ENCODE data around the gene LARP4B. TPM values are rescaled to one million over a fixed set of nuclear protein-coding genes. Genes with fewer than 3 reads are reported as not detected.

Gene LARP4B
- total RNA-seq, 2 experiments from 2014 or later: 64.8 to 143 TPM

DNA sequence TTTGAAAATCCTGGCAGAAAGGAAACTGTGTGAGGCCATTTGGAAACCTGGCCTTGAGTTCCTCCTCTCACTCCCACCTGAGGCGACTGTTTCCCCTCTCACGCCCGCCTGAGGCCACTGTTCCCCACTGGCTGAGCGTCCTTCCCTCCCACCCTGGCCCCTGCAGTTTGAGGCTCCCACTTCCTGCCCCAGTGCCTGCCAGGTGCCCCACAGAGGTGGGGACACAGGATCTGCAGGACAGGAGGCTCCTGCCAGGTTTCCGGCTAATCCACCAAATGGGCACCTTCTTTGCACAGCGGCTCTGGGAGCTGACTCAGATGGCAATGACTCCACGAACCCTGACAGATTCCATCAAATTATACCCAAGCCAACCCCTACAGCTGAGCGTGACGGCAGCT lies 24.3 kb upstream of the LARP4B start:
- intact Hi-C loops (cut with micrococcal nuclease; ENCODE audit: unreplicated experiment): no loop called here
- no peaks in the 10 kb centered on the region for H3K9me3 ChIP-seq (ENCODE audit: low read length)
- ChIA-PET POLR2A (interaction anchor here (1.2 kb wide), 1 partner anchor 12 kb away, joined by 3 read pairs; no protein-coding TSS in a partner anchor), CTCF (ENCODE audit: unreplicated experiment) (no interaction called here)
- no peak overlapping the region for H3K4me3 ChIP-seq (ENCODE audit: low read depth, low read length, poor library complexity, severe bottlenecking)
- no peaks in the 10 kb centered on the region for H3K36me3 ChIP-seq (ENCODE audit: insufficient read depth, low read length)
- DNase-seq (ENCODE audit: low spot score): no peak
- BruUV-seq (replicated peaks): no TSS peak
- H2AFZ ChIP-seq (ENCODE audit: low read length): no peak overlapping the region
- H3K4me2 ChIP-seq (ENCODE audit: low read length): no peak overlapping the region
- no peaks in the 10 kb centered on the region for H3K79me2 ChIP-seq (ENCODE audit: insufficient read depth, low read depth, low read length)
- TF ChIP-seq, protein P1, sequence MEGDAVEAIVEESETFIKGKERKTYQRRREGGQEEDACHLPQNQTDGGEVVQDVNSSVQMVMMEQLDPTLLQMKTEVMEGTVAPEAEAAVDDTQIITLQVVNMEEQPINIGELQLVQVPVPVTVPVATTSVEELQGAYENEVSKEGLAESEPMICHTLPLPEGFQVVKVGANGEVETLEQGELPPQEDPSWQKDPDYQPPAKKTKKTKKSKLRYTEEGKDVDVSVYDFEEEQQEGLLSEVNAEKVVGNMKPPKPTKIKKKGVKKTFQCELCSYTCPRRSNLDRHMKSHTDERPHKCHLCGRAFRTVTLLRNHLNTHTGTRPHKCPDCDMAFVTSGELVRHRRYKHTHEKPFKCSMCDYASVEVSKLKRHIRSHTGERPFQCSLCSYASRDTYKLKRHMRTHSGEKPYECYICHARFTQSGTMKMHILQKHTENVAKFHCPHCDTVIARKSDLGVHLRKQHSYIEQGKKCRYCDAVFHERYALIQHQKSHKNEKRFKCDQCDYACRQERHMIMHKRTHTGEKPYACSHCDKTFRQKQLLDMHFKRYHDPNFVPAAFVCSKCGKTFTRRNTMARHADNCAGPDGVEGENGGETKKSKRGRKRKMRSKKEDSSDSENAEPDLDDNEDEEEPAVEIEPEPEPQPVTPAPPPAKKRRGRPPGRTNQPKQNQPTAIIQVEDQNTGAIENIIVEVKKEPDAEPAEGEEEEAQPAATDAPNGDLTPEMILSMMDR (conservative IDR thresholded peaks at IDR 0.05; ENCODE audit: low read length): no peak
- no peak for TF ChIP-seq EZH2phosphoT487 (IDR thresholded peaks at IDR 0.05; ENCODE audit: borderline replicate concordance, low read depth, low read length)
- H3K9me2 ChIP-seq (ENCODE audit: insufficient read depth, low read length): no peaks in the 10 kb centered on the region
- no peaks in the 10 kb centered on the region for H4K20me1 ChIP-seq (ENCODE audit: insufficient read depth, low read length)
- H3K4me1 ChIP-seq (ENCODE audit: insufficient read depth, low read length, poor library complexity, severe bottlenecking): no peaks in the 10 kb centered on the region
- H3K27ac ChIP-seq (ENCODE audit: low read depth, low read length, poor library complexity, severe bottlenecking): no peak overlapping the region

DNA sequence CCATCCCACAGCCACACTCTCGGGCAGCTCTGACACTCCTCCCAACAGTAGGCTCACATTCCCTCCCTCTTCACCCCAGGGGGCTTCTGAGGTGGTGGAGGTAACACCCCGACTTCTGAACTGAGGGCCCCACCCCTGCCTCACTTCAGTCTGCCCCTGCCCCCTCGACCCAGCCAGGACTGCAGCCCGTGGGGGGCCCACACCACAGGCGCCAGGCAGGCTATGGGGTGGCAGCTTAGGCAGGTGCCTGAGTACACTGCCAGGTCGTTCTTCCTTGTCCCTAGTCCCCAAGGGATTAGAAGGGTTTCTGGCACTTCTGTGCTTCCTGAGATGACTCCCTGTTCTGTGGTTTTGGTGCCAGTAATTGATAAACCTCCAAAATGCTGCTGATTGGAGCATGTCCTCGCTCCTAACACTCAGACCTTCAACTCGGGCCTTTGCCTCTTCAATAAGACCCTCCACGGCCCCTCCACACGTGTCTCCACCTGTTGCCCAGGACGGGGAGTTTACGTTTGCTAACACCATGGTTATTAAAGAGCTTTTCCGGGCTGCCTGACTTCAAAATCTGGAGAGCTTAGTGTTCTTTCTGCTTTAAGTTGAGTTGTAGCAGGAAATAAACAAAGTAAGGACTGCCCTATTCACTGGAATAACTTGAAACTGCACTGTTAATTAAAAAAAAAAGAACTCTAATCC lies 23.8 kb upstream of the LARP4B start:
- no TSS peak for BruUV-seq (replicated peaks)
- intact Hi-C loops (cut with micrococcal nuclease; ENCODE audit: unreplicated experiment): no loop called here
- DNase-seq (ENCODE audit: low spot score): no peak

More for the DNA sequence above, 23.8 kb upstream of the LARP4B start:
- Histone ChIP-seq H2AFZ (ENCODE audit: low read length) (no peak overlapping the region), H3K27ac (ENCODE audit: low read depth, low read length, poor library complexity, severe bottlenecking) (no peak overlapping the region), H3K36me3 (ENCODE audit: insufficient read depth, low read length) (no peaks in the 10 kb centered on the region), H3K4me2 (ENCODE audit: low read length) (no peak overlapping the region), H3K9me3 (ENCODE audit: low read length) (no peaks in the 10 kb centered on the region), H4K20me1 (ENCODE audit: insufficient read depth, low read length) (no peaks in the 10 kb centered on the region), H3K4me1 (ENCODE audit: insufficient read depth, low read length, poor library complexity, severe bottlenecking) (no peaks in the 10 kb centered on the region), H3K9me2 (ENCODE audit: insufficient read depth, low read length) (no peaks in the 10 kb centered on the region), H3K4me3 (ENCODE audit: low read depth, low read length, poor library complexity, severe bottlenecking) (no peak overlapping the region), H3K79me2 (ENCODE audit: insufficient read depth, low read depth, low read length) (no peaks in the 10 kb centered on the region)
- ChIA-PET POLR2A (interaction anchor here (0.7 to 1.2 kb wide), 2 partner anchors 12 to 838 kb away, joined by 3 read pairs; no protein-coding TSS in a partner anchor), CTCF (ENCODE audit: unreplicated experiment) (no interaction called here)
- no peak for TF ChIP-seq EZH2phosphoT487 (IDR thresholded peaks at IDR 0.05; ENCODE audit: borderline replicate concordance, low read depth, low read length)
- TF ChIP-seq, protein P1 (conservative IDR thresholded peaks at IDR 0.05; ENCODE audit: low read length): no peak

All from OCI-LY7 (cell line).